SK-N-DZ (cell line): ENCODE measurements around the gene KHDRBS1.
"Not testable (repeated sequence)": the region's sequence is repeated elsewhere in the genome, so short reads cannot be mapped to it uniquely, and the experiment has no call there.

ENCODE experiments used
- DNase-seq: peaks from one replicate; pipeline ENCODE4 v3.0.0-alpha.2; 2015; ENCODE audit warnings: low spot score

The KHDRBS1 gene

DNA sequence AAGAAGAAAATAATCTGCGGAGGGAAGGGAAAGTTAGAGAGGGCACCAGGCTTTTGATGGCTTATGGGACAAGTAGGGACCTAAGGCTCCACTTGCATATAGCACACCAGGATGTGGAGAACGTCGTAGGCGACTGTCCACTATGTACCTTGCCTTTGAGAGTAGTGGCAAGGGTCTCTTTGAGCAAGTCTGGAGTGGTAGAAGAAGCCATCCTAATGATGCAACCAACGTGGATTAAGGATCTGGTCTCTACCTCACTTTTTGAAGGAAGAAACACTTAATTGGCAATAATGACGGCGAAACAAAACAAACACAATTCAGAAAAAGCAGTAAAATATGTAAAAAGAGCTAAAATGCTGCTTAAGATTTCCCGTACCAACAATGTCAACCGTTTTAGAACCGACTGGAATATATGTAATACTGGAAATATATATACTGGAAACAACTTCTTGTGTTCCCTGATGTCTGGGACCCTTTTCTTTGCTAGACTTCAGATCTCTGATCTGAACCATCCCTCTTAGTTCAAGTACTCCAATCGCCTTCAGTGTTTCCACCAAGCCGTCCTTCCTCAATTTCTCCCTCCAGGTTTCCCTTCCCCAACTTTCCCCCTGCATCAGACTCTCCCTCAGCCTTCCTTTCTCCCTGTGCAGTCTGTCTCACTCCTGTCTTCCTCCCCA is 821 bp upstream of the KHDRBS1 start:
- peak; percentile 8 for DNase-seq

GRCh38 chr1:32014199-32014947 is 705 bp downstream of the KHDRBS1 start:
- peak; percentile 28 for DNase-seq

- DNase-seq, result no peak
Observed at GRCh38 chr1:32014948-32015273, 1.2 kb downstream of the KHDRBS1 start.

DNA sequence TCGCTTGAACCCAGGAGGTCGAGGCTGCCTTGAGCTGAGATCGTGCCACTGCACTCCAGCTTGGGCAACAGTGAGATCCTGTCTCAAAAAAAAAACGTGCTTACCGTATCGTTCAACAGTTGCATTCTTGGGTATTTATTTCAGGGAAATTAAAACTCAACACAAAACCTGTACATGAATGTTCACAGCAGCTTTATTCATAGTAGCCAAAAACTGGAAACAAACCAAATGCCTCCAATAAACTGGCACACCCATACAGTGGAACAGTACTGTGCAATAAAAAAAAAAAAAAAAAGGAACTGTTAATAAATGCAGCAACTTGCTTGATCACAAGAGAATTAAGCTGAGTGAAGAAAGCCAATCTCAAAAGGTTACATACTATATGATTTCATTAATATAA is 6.7 kb downstream of the KHDRBS1 start:
- no peak for DNase-seq

- DNase-seq, result not testable (repeated sequence)
Observed at GRCh38 chr1:32021574-32022018, 7.9 kb downstream of the KHDRBS1 start.

- no peak for DNase-seq
Observed at GRCh38 chr1:32023351-32023750, 9.7 kb downstream of the KHDRBS1 start.

DNA sequence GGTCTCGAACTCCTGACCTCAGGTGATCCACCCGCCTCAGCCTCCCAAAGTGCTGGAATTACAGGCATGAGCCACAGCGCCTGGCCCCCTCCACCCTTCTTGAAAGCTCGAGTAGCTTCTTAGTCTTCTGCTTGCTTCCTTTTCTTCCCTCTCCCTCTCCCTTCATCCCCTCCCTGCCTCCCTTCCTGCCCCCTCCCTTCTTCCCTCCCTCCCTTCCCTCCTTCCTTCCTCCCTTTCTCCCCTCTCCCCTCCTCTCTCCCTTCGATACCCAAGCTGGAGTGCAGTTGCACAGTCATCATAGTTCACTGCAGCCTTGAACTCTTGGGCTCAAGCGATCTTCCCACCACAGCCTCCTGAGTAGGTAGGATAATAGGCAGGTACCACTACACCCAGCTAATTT is 11.8 kb downstream of the KHDRBS1 start:
- no peak for DNase-seq

- DNase-seq, result no peak
Observed at GRCh38 chr1:32028746-32029145, 15.1 kb downstream of the KHDRBS1 start.

DNA sequence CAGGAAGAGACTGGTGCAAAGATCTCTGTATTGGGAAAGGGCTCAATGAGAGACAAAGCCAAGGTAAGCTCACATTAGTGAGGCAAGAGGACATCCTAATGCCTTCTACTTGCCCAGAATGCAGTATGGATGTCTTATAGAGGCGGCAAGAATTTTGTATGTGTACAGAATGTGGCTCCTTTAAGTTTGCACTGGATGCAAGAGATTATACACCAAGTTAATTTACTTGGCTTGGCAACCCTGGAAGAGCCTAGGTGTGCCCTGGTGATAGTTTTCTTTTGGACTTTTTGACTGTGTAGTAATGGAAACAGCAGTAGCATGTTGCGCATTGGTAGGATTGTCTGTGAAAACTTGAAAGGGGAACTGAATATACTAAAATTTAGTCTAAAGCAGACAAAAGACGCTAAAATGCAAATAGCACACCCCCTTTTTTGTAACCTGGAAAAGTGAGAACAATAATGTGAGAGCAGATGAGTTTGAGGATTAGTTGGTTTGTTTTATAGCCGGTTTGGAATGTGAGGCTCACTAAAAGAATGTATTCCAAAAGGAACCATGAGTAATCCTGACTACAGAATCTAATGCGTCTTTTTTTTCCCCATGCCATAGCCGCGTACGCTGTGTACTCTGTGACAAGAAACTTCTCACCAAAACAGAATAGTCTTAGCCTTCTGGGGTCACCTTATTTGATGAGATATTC is 18.1 kb downstream of the KHDRBS1 start:
- no peak for DNase-seq

GRCh38 chr1:32032275-32032615 is 18.6 kb downstream of the KHDRBS1 start:
- no peak for DNase-seq

- no peak for DNase-seq
Observed at GRCh38 chr1:32035119-32035518, 21.5 kb downstream of the KHDRBS1 start.

GRCh38 chr1:32040711-32041110 is 27.0 kb downstream of the KHDRBS1 start:
- DNase-seq, result no peak

DNA sequence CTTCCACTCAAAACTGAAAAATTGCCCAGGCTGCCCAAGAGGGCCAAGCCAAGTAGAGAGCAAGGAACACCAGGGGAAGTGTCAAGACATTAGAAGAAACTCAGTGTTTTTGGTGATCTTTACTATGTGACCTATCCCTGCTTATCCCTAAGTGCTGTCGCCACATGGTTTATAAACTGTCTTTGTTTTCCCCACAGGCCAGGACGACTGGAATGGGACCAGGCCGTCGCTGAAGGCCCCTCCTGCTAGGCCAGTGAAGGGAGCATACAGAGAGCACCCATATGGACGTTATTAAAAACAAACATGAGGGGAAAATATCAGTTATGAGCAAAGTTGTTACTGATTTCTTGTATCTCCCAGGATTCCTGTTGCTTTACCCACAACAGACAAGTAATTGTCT is 28.7 kb downstream of the KHDRBS1 start:
- DNase-seq, result no peak

DNA sequence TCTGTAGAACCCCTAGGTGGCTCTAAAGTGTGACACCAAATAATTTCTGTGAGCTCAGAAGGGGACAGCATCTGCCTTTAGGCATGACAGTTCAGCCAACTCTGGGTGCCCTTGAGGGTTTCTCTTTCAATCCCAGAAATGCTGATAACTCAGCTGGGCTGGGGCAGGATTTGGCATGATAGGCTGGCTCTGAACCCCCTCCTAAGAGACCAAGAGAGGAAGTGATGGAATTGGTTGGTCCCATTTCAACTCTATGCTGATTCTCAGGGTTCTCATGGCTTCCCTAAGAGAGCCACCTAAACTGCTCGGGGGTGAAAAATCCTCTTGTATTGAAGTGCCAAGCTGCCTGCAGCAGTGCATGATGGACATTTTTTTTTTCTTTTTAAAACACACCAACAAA is 30.6 kb downstream of the KHDRBS1 start:
- no peak for DNase-seq

DNA sequence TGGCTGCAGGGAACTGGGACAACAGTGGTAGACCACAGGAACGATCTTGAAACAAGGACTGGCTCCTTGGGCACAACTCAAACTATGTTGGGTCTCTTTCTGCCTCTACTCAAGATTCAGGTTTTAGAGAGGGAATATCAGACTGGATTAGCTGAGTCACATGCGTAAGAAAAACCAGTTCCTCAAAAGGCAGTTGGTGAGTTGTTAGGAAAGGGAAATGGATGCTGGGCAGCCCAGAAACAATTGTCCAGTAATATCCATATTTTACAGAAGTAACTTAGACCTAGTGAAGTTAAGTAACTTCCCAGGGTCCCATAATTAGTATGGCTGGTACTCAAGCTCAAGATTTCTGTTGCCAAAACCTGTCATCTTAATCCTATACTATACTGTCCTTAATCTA is 32.1 kb downstream of the KHDRBS1 start:
- no peak for DNase-seq

DNA sequence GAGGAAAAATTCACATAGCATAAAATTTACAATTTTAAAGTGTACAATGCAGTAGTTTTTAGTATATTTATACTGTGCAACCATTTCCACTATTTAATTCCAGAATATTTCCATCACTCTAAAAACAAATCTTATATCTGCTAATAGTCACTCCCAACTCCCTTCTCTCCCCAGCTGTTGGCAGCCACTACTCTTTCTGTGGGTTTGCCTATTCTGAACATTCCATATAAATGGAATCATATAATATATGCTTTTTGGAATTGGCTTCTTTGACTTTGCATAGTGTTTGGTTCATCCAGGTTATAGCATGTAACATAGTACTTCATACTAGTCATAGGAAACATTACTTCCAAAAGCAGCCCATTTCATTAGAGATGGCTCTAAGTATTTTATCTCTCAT is 34.0 kb downstream of the KHDRBS1 start:
- DNase-seq, result no peak

- DNase-seq, result no peak
Observed at GRCh38 chr1:32048440-32048839, 34.8 kb downstream of the KHDRBS1 start.

DNA sequence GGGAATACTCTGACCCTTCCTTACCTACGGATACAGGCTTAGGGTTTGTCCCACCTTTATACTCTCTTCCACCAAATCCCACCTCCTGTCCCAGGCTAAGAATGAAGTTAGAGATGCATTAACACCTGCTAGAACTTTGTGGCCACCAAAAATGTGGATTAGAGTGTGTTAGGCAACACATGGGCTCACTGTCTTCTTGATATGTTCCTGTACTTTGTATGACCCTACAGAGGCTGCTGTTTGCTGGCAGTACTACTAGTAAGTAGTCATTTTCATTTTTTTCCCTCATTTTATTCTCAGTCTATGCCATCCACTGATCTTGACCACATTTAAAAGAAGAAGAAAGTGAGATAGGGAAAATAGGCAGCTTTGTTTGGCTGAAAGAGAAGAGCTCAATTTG is 38.0 kb downstream of the KHDRBS1 start:
- no peak for DNase-seq

- no peak for DNase-seq
Observed at GRCh38 chr1:32052887-32053286, 39.2 kb downstream of the KHDRBS1 start.

- DNase-seq, result no peak
Observed at GRCh38 chr1:32055416-32055815, 41.7 kb downstream of the KHDRBS1 start.

- DNase-seq, result no peak
Observed at GRCh38 chr1:32056598-32056997, 42.9 kb downstream of the KHDRBS1 start.

GRCh38 chr1:32060914-32061313 is 47.2 kb downstream of the KHDRBS1 start:
- DNase-seq, result no peak

DNA sequence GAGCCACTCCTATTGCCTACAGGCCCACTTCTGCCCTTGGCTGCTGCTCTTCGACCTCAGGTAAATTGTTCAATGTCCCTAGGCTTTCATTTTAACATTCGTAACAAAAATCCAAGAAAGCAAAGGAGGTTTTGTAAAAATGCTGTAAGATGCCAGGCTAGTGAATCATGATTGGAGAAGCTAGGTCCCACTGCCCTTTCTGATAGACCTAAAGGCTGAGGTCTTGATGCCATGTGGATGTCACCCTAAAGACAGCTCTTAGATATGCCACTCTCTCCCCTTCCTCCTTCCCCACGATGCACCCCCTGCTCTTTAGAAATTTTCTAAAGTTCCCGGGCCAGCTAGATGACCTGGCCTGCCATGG is 49.2 kb downstream of the KHDRBS1 start:
- DNase-seq, result no peak
